Coronary artery (tissue), 2 donors: Measurements from ENCODE around the gene AFF1.
"Not testable (repeated sequence)": the region's sequence is repeated elsewhere in the genome, so short reads cannot be mapped to it uniquely, and the experiment has no call there.

ENCODE experiments used
- DNase-seq: peaks from one replicate; pipeline ENCODE4 v3.0.0-alpha.2; 2017; ENCODE audit warnings: low spot score
- H3K27ac ChIP-seq, 2 donors: fragments of 200-600 bp; sonication (generic); one replicate each; pipeline ENCODE4 v1.5.1; 2016 to 2019
- H3K4me3 ChIP-seq: fragments of 200-600 bp; sonication (generic); 2 replicates; pipeline ENCODE4 v1.5.1; 2016; ENCODE audit warnings: mild to moderate bottlenecking, moderate library complexity
- CTCF ChIP-seq: fragments of 200-600 bp; sonication (generic); IDR thresholded peaks from one replicate; pipeline ENCODE4 v1.5.1; 2019; ENCODE audit warnings: antibody characterized with exemption

AFF1 gene

GRCh38 chr4:87077914-87078585 is 143.2 kb downstream of the AFF1 start:
- TF ChIP-seq CTCF = no peak
- peak overlapping the region in 1 of 2 donors; percentile 83 for H3K27ac ChIP-seq
- no peak overlapping the region for H3K4me3 ChIP-seq
- DNase-seq = no peak

- DNase-seq = no peak
- Histone ChIP-seq H3K27ac (peak overlapping the region; percentile 74 to 83), H3K4me3 (peak overlapping the region; percentile 47)
- no peak for TF ChIP-seq CTCF
Measured at GRCh38 chr4:87078987-87079486, 144.2 kb downstream of the AFF1 start.

DNA sequence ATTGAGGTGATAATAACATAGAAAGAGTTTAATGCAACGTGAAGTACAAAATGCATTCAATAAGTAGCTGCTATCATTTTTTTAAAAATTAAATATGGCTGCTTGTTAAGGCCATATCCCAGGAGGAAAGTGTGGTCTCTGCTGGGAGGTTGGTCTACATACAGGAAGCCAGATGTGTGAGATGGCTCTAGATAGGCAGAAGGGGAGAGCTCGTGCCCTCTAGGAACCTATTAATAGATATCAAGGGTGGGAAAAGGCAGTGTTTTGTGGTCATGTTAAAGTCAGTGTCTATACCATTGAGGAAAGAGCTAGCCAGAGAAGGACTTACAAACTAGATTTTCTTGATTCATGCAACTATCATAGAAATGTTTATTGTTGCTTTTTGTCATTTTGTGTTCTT is 145.2 kb downstream of the AFF1 start:
- no peak overlapping the region for H3K4me3 ChIP-seq
- no peak for DNase-seq
- peak overlapping the region; percentile 47 to 83 for H3K27ac ChIP-seq
- TF ChIP-seq CTCF = no peak

DNA sequence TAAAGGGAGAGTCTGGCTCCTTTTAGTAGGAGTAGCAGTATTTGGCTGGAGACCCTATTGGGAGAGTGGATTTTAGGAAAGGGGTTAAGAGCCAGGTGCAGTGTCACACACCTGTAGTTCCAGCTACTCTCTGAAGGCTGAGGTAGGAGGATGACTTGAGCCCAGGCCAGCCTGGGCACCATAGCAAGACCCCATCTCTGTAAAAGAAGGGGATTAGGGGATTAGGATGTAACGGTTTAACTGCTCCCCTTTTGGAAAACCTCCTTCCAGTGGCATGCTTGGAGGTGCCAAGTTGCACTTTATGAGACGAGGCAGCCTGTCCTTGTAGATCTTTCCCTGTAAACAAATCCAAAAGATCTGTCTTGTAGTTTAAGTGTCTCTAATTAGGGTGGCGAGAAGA is 145.7 kb downstream of the AFF1 start:
- H3K27ac ChIP-seq = peak overlapping the region; percentile 47 to 83
- H3K4me3 ChIP-seq = no peak overlapping the region
- no peak for DNase-seq
- no peak for TF ChIP-seq CTCF

DNA sequence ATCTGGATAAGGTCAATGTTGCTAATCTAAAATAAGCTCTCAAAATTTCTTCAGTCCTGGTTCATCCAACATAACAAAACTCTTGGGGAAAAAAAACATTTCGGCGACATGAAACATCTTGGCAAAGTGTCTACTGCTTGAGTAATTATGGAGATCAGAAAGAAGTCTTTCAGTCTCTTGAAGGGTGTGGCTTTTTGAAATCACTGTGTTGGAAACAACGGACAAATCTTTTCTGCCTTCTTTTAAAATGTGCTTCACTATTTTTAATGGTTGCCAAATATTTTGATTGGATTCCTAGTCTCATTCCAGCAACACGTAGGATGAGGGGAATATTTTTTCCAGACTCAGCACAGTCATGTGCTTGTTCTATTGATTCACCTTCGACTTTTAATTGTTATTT is 147.0 kb downstream of the AFF1 start:
- TF ChIP-seq CTCF = no peak
- H3K27ac ChIP-seq = peak overlapping the region; percentile 28 to 58
- DNase-seq = no peak

GRCh38 chr4:87085732-87086131 is 150.9 kb downstream of the AFF1 start:
- DNase-seq, H3K4me3 ChIP-seq, H3K27ac ChIP-seq: not testable (repeated sequence)

More for the DNA sequence above, 147.0 kb downstream of the AFF1 start:
- no peak overlapping the region for H3K4me3 ChIP-seq

GRCh38 chr4:87086143-87086805 is 151.5 kb downstream of the AFF1 start:
- Histone ChIP-seq H3K4me3 (no peak overlapping the region), H3K27ac (no peak overlapping the region)
- DNase-seq = no peak
- no peak for TF ChIP-seq CTCF
